Glutamatergic neuron (in vitro differentiated cells): ENCODE data around the gene SPTLC3. TPM values are rescaled to one million over a fixed set of nuclear protein-coding genes. Genes with fewer than 3 reads are reported as not detected.

Source experiments
- DNase-seq: peaks from one replicate; pipeline ENCODE4 v3.0.0; 2022
- H3K27ac Mint-ChIP-seq: one replicate; pipeline ENCODE4 v1.8.0; 2020; ENCODE audit warnings: mild to moderate bottlenecking, mixed read lengths, inconsistent platforms; ENCODE audit not compliant: unreplicated experiment
- H3K27me3 Mint-ChIP-seq: one replicate; pipeline ENCODE4 v1.8.0; 2020; ENCODE audit warnings: mild to moderate bottlenecking, moderate library complexity, mixed read lengths, inconsistent platforms; ENCODE audit not compliant: unreplicated experiment
- H3K36me3 Mint-ChIP-seq: one replicate; pipeline ENCODE4 v1.8.0; 2020; ENCODE audit warnings: mild to moderate bottlenecking, mixed read lengths, inconsistent platforms; ENCODE audit not compliant: unreplicated experiment
- H3K4me1 Mint-ChIP-seq: one replicate; pipeline ENCODE4 v1.8.0; 2020; ENCODE audit warnings: mild to moderate bottlenecking, low read depth, mixed read lengths, inconsistent platforms; ENCODE audit not compliant: unreplicated experiment
- H3K4me3 Mint-ChIP-seq: one replicate; pipeline ENCODE4 v1.8.0; 2020; ENCODE audit warnings: mild to moderate bottlenecking, mixed read lengths, inconsistent platforms; ENCODE audit not compliant: unreplicated experiment
- H3K9me3 Mint-ChIP-seq: one replicate; pipeline ENCODE4 v1.8.0; 2020; ENCODE audit warnings: mild to moderate bottlenecking, moderate library complexity, mixed read lengths, inconsistent platforms; ENCODE audit not compliant: unreplicated experiment
- total RNA-seq: library from RNA; stranded (reverse); fragmentation: NEBNext Ultra II Directional; extraction: Animal tissue kit (Norgen Biotek cat#: 25700); gene quantifications from one replicate; pipeline ENCODE4 v1.2.1, GENCODE V29; 2021; ENCODE audit not compliant: unreplicated experiment
- TF ChIP-seq, protein P1 (sequence below): fragments of 200-600 bp; sonication (generic); IDR thresholded peaks from one replicate; pipeline ENCODE4 v1.5.0; 2021; ENCODE audit not compliant: partially characterized antibody, unreplicated experiment

The SPTLC3 gene
- total RNA-seq, 1 donor from 2014 or later = not detected

DNA sequence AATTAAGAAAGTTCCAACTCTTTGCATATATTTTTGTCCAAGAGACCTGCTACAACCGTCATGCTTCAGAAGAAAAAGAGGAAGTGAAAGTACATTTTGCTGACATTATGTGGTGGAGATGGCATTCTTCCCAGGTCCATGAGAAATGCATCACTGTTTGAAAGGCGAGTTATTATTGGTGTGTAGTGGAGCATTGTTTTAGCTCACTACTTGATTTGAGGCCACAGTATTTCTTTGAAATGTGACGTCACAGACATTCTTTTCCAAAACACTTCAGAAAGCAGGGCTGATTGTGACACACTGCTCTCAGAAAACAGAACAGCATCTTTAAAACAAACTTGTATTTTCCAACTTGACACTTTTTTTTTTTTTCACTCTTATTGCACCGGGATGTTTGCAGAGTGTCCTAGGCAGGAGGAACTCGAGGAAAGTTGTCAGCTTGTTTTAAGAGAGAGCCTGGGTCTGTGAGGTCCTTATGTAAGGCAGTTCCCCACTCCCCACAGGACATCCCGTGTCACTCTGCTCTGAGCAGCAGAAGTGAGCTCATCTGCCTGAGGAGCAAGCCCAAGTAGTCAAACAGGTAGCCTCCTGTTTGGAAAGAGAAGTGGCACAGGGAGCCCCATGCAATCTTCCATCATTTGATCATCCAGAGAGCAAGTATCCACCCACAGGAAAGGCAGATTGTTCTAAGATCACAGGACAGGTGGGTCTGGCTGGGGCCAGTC is 1.1 kb downstream of the SPTLC3 start:
- no peaks in the 10 kb centered on the region for H3K27me3 Mint-ChIP-seq
- no peaks in the 10 kb centered on the region for H3K9me3 Mint-ChIP-seq
- TF ChIP-seq, protein P1, sequence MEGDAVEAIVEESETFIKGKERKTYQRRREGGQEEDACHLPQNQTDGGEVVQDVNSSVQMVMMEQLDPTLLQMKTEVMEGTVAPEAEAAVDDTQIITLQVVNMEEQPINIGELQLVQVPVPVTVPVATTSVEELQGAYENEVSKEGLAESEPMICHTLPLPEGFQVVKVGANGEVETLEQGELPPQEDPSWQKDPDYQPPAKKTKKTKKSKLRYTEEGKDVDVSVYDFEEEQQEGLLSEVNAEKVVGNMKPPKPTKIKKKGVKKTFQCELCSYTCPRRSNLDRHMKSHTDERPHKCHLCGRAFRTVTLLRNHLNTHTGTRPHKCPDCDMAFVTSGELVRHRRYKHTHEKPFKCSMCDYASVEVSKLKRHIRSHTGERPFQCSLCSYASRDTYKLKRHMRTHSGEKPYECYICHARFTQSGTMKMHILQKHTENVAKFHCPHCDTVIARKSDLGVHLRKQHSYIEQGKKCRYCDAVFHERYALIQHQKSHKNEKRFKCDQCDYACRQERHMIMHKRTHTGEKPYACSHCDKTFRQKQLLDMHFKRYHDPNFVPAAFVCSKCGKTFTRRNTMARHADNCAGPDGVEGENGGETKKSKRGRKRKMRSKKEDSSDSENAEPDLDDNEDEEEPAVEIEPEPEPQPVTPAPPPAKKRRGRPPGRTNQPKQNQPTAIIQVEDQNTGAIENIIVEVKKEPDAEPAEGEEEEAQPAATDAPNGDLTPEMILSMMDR = no peak
- H3K27ac Mint-ChIP-seq = no peak overlapping the region
- H3K4me1 Mint-ChIP-seq = no peaks in the 10 kb centered on the region
- H3K36me3 Mint-ChIP-seq = no peaks in the 10 kb centered on the region
- no peak for DNase-seq
- no peak overlapping the region for H3K4me3 Mint-ChIP-seq

DNA sequence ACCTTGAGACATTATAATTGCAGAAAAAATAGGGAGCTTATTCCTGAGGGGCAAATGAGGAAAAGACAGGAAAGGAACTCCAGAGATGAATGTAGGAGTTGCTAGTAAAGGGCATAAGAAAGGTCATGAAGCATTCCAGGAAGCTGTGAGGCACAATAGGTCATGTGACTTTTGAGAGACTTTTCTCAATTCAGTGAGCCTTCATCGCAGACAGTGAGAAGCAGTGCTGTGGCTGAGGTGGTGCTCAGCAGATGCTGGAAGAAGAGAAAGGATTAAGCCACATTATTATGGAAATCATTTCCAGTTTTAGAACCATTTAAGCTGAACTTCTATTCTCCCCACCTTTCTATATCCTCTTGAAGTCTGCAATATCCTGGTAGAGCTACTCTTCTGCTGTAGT is 4.1 kb downstream of the SPTLC3 start:
- H3K9me3 Mint-ChIP-seq = no peaks in the 10 kb centered on the region
- TF ChIP-seq, protein P1 = no peak
- no peak for DNase-seq
- H3K36me3 Mint-ChIP-seq = no peaks in the 10 kb centered on the region
- no peaks in the 10 kb centered on the region for H3K4me1 Mint-ChIP-seq
- no peak overlapping the region for H3K4me3 Mint-ChIP-seq
- no peak overlapping the region for H3K27ac Mint-ChIP-seq
- no peaks in the 10 kb centered on the region for H3K27me3 Mint-ChIP-seq

DNA sequence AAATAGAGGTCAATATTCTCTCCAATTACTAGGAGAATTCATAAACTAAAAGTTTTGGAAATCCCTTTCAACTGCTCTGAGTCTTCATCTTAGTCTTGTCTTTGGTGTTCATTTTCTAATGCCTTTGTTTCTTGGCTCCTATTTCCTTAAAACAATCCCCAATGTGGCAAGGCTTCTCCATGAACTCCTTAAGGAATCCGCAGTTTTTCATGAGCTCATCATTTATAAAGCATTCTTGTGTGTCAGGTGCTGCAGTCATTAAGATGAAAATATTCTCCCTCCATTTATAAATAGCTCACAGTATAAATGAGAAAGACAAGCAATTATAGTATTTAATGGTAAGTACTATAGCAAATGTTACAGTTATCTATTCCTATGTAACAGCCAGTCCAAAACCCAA is 4.6 kb downstream of the SPTLC3 start:
- TF ChIP-seq, protein P1 = no peak
- Mint-ChIP-seq H3K27me3 (no peaks in the 10 kb centered on the region), H3K4me3 (no peak overlapping the region), H3K4me1 (no peaks in the 10 kb centered on the region), H3K36me3 (no peaks in the 10 kb centered on the region), H3K9me3 (no peaks in the 10 kb centered on the region), H3K27ac (no peak overlapping the region)
- no peak for DNase-seq

DNA sequence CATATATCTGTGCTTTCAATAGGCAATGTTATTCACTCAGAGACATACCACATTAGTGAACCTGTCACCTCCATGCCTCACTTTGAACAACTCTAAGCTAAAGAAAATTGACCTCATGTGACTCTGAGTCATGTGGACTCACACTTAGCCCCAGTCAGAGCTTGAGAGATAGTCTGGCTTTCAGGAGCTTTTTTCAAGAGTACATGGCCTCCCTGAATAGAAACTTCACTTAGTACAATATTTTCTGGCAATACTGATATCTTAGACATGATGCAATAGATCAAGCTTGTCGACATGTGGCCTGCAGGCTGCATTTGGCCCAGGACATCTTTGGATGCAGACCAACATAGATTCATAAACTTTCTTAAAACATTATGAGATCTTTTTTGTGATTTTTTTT is 8.5 kb downstream of the SPTLC3 start:
- H3K27me3 Mint-ChIP-seq = no peaks in the 10 kb centered on the region
- no peak for DNase-seq
- no peak overlapping the region for H3K27ac Mint-ChIP-seq
- H3K36me3 Mint-ChIP-seq = peaks cover 5% of the 10 kb centered on the region
- H3K4me3 Mint-ChIP-seq = no peak overlapping the region
- peaks cover 4% of the 10 kb centered on the region for H3K9me3 Mint-ChIP-seq
- H3K4me1 Mint-ChIP-seq = no peaks in the 10 kb centered on the region
- TF ChIP-seq, protein P1 = no peak

DNA sequence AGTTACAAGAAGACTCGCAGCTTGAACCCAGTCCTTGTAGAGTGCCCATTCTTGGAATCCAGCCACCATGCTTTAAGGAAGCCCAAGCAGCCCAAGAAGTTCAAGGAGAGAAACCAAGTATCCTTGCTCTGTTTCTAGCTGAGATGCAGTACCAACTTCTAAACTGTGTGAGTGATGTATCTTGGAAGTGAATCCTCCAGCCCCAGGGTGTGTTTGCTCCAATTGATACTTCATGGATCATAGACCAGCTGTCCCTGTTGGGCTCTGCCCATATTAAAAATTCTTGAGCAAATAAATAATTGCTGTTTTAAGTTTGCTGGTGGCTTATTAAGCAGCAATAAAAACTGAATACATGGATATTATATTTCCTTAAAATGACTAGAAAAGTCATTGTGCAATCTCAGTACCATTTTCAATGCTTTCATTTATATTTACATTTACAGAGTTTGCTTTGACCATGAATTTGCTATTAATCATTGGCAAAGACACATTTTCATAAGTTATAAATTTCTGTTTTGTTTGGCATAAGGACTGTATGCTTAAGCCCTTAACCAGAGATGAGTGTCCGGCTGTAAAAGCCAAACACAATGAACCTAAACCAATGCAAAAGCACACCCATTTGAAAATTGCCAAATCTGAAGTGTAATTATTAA is 9.2 kb downstream of the SPTLC3 start:
- Mint-ChIP-seq H3K27me3 (no peaks in the 10 kb centered on the region), H3K4me1 (no peaks in the 10 kb centered on the region), H3K4me3 (no peak overlapping the region), H3K27ac (no peak overlapping the region), H3K9me3 (peaks cover 4% of the 10 kb centered on the region), H3K36me3 (peaks cover 10% of the 10 kb centered on the region)
- no peak for DNase-seq
- TF ChIP-seq, protein P1 = no peak
